HCT116 (cell line): ENCODE measurements around the gene ATP2B3. TPM values are rescaled to one million over a fixed set of nuclear protein-coding genes. Genes with fewer than 3 reads are reported as not detected.

Source experiments
- ATAC-seq: fragments of 200-7000 bp; cut with Tn5 transposase; 2 replicates; pipeline ENCODE4 v1.9.1; 2020; ENCODE audit warnings: mild to moderate bottlenecking, moderate library complexity
- BruUV-seq: library from RNA; stranded (reverse); fragments of 400-500 nt; replicated peaks from 2 replicates; lab custom pipeline; 2021; lab: Mats Ljungman, UMichigan
- CTCF ChIA-PET: fragments of 300-600 bp; sonication (Branson Sonifier 250); formaldehyde crosslinking; loops from one replicate; lab custom pipeline; 2021; ENCODE audit warnings: antibody characterized with exemption; lab: Charles Lee
- POLR2A ChIA-PET: fragments of 300-600, 350-600 bp; sonication (Branson Sonifier 250); formaldehyde crosslinking; loops from one replicate; lab custom pipeline; 2021; ENCODE audit warnings: antibody characterized with exemption; lab: Charles Lee
- RAD21 ChIA-PET, 2 experiments: fragments of 300-600 bp; sonication (Branson Sonifier 250); formaldehyde crosslinking; loops; one replicate each; lab custom pipeline; 2023; ENCODE audit warnings: low total read pairs in 2 of 2; ENCODE audit not compliant: uncharacterized antibody in 2 of 2, unreplicated experiment in 2 of 2, low non-redundant PET in 1 of 2; lab: Charles Lee
- DNase-seq: peaks from one replicate; pipeline ENCODE4 v3.0.0-alpha.2; 2010; ENCODE audit warnings: low read depth, low spot score
- H2AFZ ChIP-seq: fragments of 200-600 bp; shearing (Covaris generic), sonication (generic); 2 replicates; pipeline ENCODE4 v1.6.1; 2017; ENCODE audit warnings: low read depth, mixed run types, mixed read lengths, antibody characterized with exemption, low read length; ENCODE audit not compliant: poor library complexity, severe bottlenecking
- H3K27ac ChIP-seq: 2 replicates; pipeline ENCODE4 v1.5.1; 2012; ENCODE audit warnings: low read depth, low read length
- H3K27me3 ChIP-seq: fragments of 200-600 bp; sonication (generic); 2 replicates; pipeline ENCODE4 v1.6.1; 2016; ENCODE audit warnings: mixed run types, low read length, mixed read lengths; ENCODE audit not compliant: insufficient read depth
- H3K36me3 ChIP-seq, 2 experiments: fragments of 200-500 bp in 1 of 2; fragments of 200-600 bp in 1 of 2; sonication (Bioruptor generic) in 1 of 2; sonication (generic) in 1 of 2; 2 replicates each; pipeline versions ENCODE4 v1.5.1 to v1.6.1; 2014 to 2016; ENCODE audit warnings: low read length in 2 of 2, inconsistent platforms in 1 of 2, mixed read lengths in 1 of 2, mixed run types in 1 of 2; ENCODE audit not compliant: insufficient read depth in 2 of 2, control insufficient read depth in 1 of 2
- H3K4me1 ChIP-seq, 2 experiments: fragments of 200-600 bp in 1 of 2; sonication (generic) in 1 of 2; 2 replicates each; pipeline versions ENCODE4 v1.5.1 to v1.6.1; 2012 to 2017; ENCODE audit warnings: low read length in 2 of 2, inconsistent platforms in 1 of 2, mild to moderate bottlenecking in 1 of 2, mixed read lengths in 1 of 2, mixed run types in 1 of 2, moderate library complexity in 1 of 2; ENCODE audit not compliant: insufficient read depth in 2 of 2, control insufficient read depth in 1 of 2
- H3K4me2 ChIP-seq: fragments of 200-600 bp; sonication (generic); 2 replicates; pipeline ENCODE4 v1.6.1; 2017; ENCODE audit warnings: mixed run types, low read length, mixed read lengths
- H3K4me3 ChIP-seq, 2 experiments: fragments of 200-600 bp in 1 of 2; sonication (generic) in 1 of 2; replicated peaks in 1 of 2; 2 replicates each; pipeline ENCODE4 v1.5.1; 2011 to 2016; ENCODE audit warnings: low read length in 2 of 2, control low read depth in 1 of 2, low read depth in 1 of 2, mild to moderate bottlenecking in 1 of 2, mixed read lengths in 1 of 2, mixed run types in 1 of 2
- H3K79me2 ChIP-seq: fragments of 200-600 bp; sonication (generic); 2 replicates; pipeline ENCODE4 v1.6.1; 2017; ENCODE audit warnings: mild to moderate bottlenecking, mixed run types, low read length, moderate library complexity, mixed read lengths; ENCODE audit not compliant: insufficient read depth
- H3K9ac ChIP-seq: fragments of 200-600 bp; sonication (generic); 2 replicates; pipeline ENCODE4 v1.6.1; 2016; ENCODE audit warnings: low read length, mixed read lengths
- H3K9me2 ChIP-seq: fragments of 200-600 bp; sonication (generic), shearing (Covaris generic); 2 replicates; pipeline ENCODE4 v1.6.1; 2017; ENCODE audit warnings: mixed run types, mild to moderate bottlenecking, moderate library complexity; ENCODE audit not compliant: insufficient read depth
- H3K9me3 ChIP-seq, 2 experiments: fragments of 200-500 bp in 1 of 2; fragments of 200-600 bp in 1 of 2; sonication (Bioruptor generic) in 1 of 2; sonication (generic) in 1 of 2; 2 replicates each; pipeline ENCODE4 v1.6.1; 2014 to 2017; ENCODE audit warnings: low read length in 2 of 2, mixed read lengths in 2 of 2, inconsistent platforms in 1 of 2, low read depth in 1 of 2, mild to moderate bottlenecking in 1 of 2, mixed run types in 1 of 2, moderate library complexity in 1 of 2; ENCODE audit not compliant: control insufficient read depth in 1 of 2, insufficient read depth in 1 of 2
- H4K20me1 ChIP-seq: fragments of 200-600 bp; sonication (generic), shearing (Covaris generic); 2 replicates; pipeline ENCODE4 v1.6.1; 2017; ENCODE audit warnings: mixed run types, mild to moderate bottlenecking, moderate library complexity; ENCODE audit not compliant: insufficient read depth
- CBX3 ChIP-seq: IDR thresholded peaks from 2 replicates; pipeline ENCODE4 v1.6.1; 2012; ENCODE audit warnings: low read depth
- ELF1 ChIP-seq: IDR thresholded peaks from 2 replicates; pipeline ENCODE4 v1.6.1; 2012; ENCODE audit warnings: low read depth, borderline replicate concordance
- EZH2 ChIP-seq: fragments of 200-600 bp; sonication (generic); IDR thresholded peaks from 2 replicates; pipeline ENCODE4 v1.6.1; 2017; ENCODE audit warnings: antibody characterized with exemption, mixed run types
- JUND ChIP-seq: IDR thresholded peaks from 2 replicates; pipeline ENCODE4 v1.6.1; 2012
- POLR2A ChIP-seq: IDR thresholded peaks from 2 replicates; pipeline ENCODE4 v1.7.0; 2011; ENCODE audit warnings: borderline replicate concordance; ENCODE audit not compliant: insufficient read depth, insufficient read length; ENCODE audit errors: extremely low read depth
- POLR2AphosphoS5 ChIP-seq: IDR thresholded peaks from 2 replicates; pipeline ENCODE4 v1.6.1; 2011; ENCODE audit warnings: mild to moderate bottlenecking, low read depth, low read length, moderate library complexity
- SIN3A ChIP-seq: IDR thresholded peaks from 2 replicates; pipeline ENCODE4 v1.6.1; 2012; ENCODE audit warnings: low read depth
- SP1 ChIP-seq: IDR thresholded peaks from 2 replicates; pipeline ENCODE4 v1.6.1; 2012; ENCODE audit warnings: low read depth
- SRF ChIP-seq: IDR thresholded peaks from 2 replicates; pipeline ENCODE4 v1.6.1; 2012; ENCODE audit warnings: low read depth
- TCF7L2 ChIP-seq: IDR thresholded peaks from 2 replicates; pipeline ENCODE4 v1.7.0; 2011; ENCODE audit warnings: borderline replicate concordance, inconsistent platforms; ENCODE audit not compliant: insufficient read depth, insufficient read length; ENCODE audit errors: extremely low read depth
- YY1 ChIP-seq: IDR thresholded peaks from 2 replicates; pipeline ENCODE4 v1.6.1; 2011; ENCODE audit warnings: low read length, low read depth, moderate library complexity, mild to moderate bottlenecking; ENCODE audit not compliant: insufficient replicate concordance; ENCODE audit errors: extremely low read depth
- ZFX ChIP-seq: fragments of 450-650 bp; IDR thresholded peaks from 2 replicates; pipeline ENCODE4 v1.6.1; 2017
- ZNF274 ChIP-seq: fragments of 200-500 bp; sonication (Bioruptor generic); IDR thresholded peaks from 2 replicates; pipeline ENCODE4 v1.6.1; 2014; ENCODE audit warnings: mild to moderate bottlenecking, low read depth, low read length, inconsistent platforms
- intact Hi-C: fragments of 100-400 bp; cut with micrococcal nuclease; formaldehyde crosslinking; loops from 2 replicates; pipeline ENCODE4 v1.10.0; 2022
- total RNA-seq: library from RNA; stranded (reverse); gene quantifications from one replicate; pipeline ENCODE4 v1.2.1, GENCODE V29; 2021; ENCODE audit not compliant: unreplicated experiment
- TF ChIP-seq, protein P1 (sequence below): IDR thresholded peaks from 2 replicates; pipeline ENCODE4 v1.6.1; 2011; ENCODE audit warnings: mild to moderate bottlenecking, low read length, moderate library complexity; ENCODE audit not compliant: insufficient replicate concordance; ENCODE audit errors: extremely low read depth
- TF ChIP-seq, protein P2 (sequence below): IDR thresholded peaks from 2 replicates; pipeline ENCODE4 v1.6.1; 2012; ENCODE audit warnings: low read depth

The ATP2B3 gene
- total RNA-seq, 1 experiment from 2014 or later, result not detected

DNA sequence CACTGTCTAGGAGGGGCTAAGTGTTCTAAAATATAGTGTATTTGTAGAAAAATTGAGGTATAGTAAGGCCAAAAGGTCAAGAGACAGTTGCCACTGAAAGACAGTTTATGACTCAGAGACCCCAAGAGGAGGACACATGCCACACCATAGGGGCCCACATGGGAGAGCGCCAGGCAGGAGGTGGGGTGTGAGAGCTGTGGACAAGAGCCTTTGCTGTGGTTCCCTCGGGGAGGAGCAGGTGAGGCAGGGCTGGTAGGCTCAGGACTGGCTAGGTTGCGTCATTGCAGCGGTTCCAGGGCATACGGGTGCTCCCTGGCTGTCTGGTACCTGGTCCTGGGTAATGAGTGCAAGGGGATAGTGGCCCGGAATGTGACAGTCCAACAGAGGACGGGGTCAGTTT, 43.9 kb downstream of the ATP2B3 start:
- intact Hi-C loops, result no loop called here
- ChIA-PET RAD21 (no interaction called here), CTCF (no interaction called here), POLR2A (no interaction called here)
- H3K4me2 ChIP-seq, result no peak overlapping the region
- H3K27me3 ChIP-seq, result no peaks in the 10 kb centered on the region
- H3K9ac ChIP-seq, result no peak overlapping the region
- no peak for ATAC-seq
- DNase-seq, result no peak
- H3K36me3 ChIP-seq, result no peaks in the 10 kb centered on the region
- no peaks in the 10 kb centered on the region for H4K20me1 ChIP-seq
- peaks cover 0 to 4% of the 10 kb centered on the region in 2 experiments; a peak in 1 of 4 replicates for H3K4me1 ChIP-seq
- no peak for TF ChIP-seq TCF7L2
- no peak for TF ChIP-seq SRF
- no peak for TF ChIP-seq SIN3A
- TF ChIP-seq CBX3, result no peak
- TF ChIP-seq ZFX, result no peak
- no peak for TF ChIP-seq ELF1
- TF ChIP-seq, protein P1, sequence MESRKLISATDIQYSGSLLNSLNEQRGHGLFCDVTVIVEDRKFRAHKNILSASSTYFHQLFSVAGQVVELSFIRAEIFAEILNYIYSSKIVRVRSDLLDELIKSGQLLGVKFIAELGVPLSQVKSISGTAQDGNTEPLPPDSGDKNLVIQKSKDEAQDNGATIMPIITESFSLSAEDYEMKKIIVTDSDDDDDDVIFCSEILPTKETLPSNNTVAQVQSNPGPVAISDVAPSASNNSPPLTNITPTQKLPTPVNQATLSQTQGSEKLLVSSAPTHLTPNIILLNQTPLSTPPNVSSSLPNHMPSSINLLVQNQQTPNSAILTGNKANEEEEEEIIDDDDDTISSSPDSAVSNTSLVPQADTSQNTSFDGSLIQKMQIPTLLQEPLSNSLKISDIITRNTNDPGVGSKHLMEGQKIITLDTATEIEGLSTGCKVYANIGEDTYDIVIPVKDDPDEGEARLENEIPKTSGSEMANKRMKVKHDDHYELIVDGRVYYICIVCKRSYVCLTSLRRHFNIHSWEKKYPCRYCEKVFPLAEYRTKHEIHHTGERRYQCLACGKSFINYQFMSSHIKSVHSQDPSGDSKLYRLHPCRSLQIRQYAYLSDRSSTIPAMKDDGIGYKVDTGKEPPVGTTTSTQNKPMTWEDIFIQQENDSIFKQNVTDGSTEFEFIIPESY, result no peak
- TF ChIP-seq JUND, result no peak
- no peak for TF ChIP-seq POLR2A
- TF ChIP-seq, protein P2, sequence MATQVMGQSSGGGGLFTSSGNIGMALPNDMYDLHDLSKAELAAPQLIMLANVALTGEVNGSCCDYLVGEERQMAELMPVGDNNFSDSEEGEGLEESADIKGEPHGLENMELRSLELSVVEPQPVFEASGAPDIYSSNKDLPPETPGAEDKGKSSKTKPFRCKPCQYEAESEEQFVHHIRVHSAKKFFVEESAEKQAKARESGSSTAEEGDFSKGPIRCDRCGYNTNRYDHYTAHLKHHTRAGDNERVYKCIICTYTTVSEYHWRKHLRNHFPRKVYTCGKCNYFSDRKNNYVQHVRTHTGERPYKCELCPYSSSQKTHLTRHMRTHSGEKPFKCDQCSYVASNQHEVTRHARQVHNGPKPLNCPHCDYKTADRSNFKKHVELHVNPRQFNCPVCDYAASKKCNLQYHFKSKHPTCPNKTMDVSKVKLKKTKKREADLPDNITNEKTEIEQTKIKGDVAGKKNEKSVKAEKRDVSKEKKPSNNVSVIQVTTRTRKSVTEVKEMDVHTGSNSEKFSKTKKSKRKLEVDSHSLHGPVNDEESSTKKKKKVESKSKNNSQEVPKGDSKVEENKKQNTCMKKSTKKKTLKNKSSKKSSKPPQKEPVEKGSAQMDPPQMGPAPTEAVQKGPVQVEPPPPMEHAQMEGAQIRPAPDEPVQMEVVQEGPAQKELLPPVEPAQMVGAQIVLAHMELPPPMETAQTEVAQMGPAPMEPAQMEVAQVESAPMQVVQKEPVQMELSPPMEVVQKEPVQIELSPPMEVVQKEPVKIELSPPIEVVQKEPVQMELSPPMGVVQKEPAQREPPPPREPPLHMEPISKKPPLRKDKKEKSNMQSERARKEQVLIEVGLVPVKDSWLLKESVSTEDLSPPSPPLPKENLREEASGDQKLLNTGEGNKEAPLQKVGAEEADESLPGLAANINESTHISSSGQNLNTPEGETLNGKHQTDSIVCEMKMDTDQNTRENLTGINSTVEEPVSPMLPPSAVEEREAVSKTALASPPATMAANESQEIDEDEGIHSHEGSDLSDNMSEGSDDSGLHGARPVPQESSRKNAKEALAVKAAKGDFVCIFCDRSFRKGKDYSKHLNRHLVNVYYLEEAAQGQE, result no peak
- no peak for TF ChIP-seq ZNF274
- TF ChIP-seq POLR2AphosphoS5, result no peak
- no peak for TF ChIP-seq EZH2
- no peak for TF ChIP-seq YY1
- no peak for TF ChIP-seq SP1
- H2AFZ ChIP-seq, result no peak overlapping the region
- no peak overlapping the region for H3K4me3 ChIP-seq
- no peaks in the 10 kb centered on the region for H3K79me2 ChIP-seq
- no TSS peak for BruUV-seq
- H3K27ac ChIP-seq, result no peak overlapping the region
- H3K9me2 ChIP-seq, result no peaks in the 10 kb centered on the region
- no peaks in the 10 kb centered on the region for H3K9me3 ChIP-seq
